HepG2 (cell line): Measurements from ENCODE around the gene UQCRC1. TPM values are rescaled to one million over a fixed set of nuclear protein-coding genes. Genes with fewer than 3 reads are reported as not detected.

Experiments
- PLRG1 ChIP-seq: fragments of 450-650 bp; conservative IDR thresholded peaks from 2 replicates; pipeline ENCODE4 v1.6.1; 2016
- POLR2AphosphoS5 ChIP-seq: IDR thresholded peaks from 2 replicates; pipeline ENCODE4 v1.6.1; 2012; ENCODE audit warnings: low read depth, low read length
- RARG ChIP-seq: sonication (generic); formaldehyde crosslinking; IDR thresholded peaks from 2 replicates; pipeline ENCODE4 v1.4.0; 2020; ENCODE audit warnings: low read depth, mild to moderate bottlenecking, missing genetic modification reagents
- RFX1 ChIP-seq: fragments of 450-650 bp; IDR thresholded peaks from 2 replicates; pipeline ENCODE4 v1.6.1; 2017
- SMAD1 ChIP-seq: sonication (generic); formaldehyde crosslinking; IDR thresholded peaks from 2 replicates; pipeline ENCODE4 v1.4.0; 2020; ENCODE audit warnings: missing genetic modification reagents, low read depth, mild to moderate bottlenecking, borderline replicate concordance
- SP4 ChIP-seq: sonication (generic); formaldehyde crosslinking; IDR thresholded peaks from 2 replicates; pipeline ENCODE4 v1.8.1; 2023; ENCODE audit warnings: mild to moderate bottlenecking, missing genetic modification reagents
- U2AF2 ChIP-seq: fragments of 200-400 bp; formaldehyde crosslinking; IDR thresholded peaks from 2 replicates; pipeline ENCODE4 v1.6.1; 2017; ENCODE audit warnings: low read depth, mild to moderate bottlenecking, low read length
- ZBTB20 ChIP-seq: sonication (generic); formaldehyde crosslinking; IDR thresholded peaks from 2 replicates; pipeline ENCODE4 v1.8.1; 2023; ENCODE audit warnings: missing genetic modification reagents, low read depth, mild to moderate bottlenecking, borderline replicate concordance
- ZNF280D ChIP-seq: sonication (generic); formaldehyde crosslinking; IDR thresholded peaks from 2 replicates; pipeline ENCODE4 v1.5.1; 2020; ENCODE audit warnings: mild to moderate bottlenecking, missing genetic modification reagents
- ZNF513 ChIP-seq: sonication (generic); formaldehyde crosslinking; conservative IDR thresholded peaks from 2 replicates; pipeline ENCODE4 v1.5.0; 2020; ENCODE audit warnings: missing genetic modification reagents
- ZNF564 ChIP-seq: sonication (generic); formaldehyde crosslinking; IDR thresholded peaks from 2 replicates; pipeline ENCODE4 v1.8.1; 2023; ENCODE audit warnings: mild to moderate bottlenecking, missing genetic modification reagents
- ZNF574 ChIP-seq: sonication (generic); formaldehyde crosslinking; IDR thresholded peaks from 2 replicates; pipeline ENCODE4 v1.4.0; 2020; ENCODE audit warnings: missing genetic modification reagents
- ZNF615 ChIP-seq: sonication (generic); formaldehyde crosslinking; IDR thresholded peaks from 2 replicates; pipeline ENCODE4 v1.5.0; 2020; ENCODE audit warnings: mild to moderate bottlenecking, missing genetic modification reagents, borderline replicate concordance
- ZNF770 ChIP-seq: sonication (generic); formaldehyde crosslinking; IDR thresholded peaks from 2 replicates; pipeline ENCODE4 v1.5.0; 2020; ENCODE audit warnings: mild to moderate bottlenecking, missing genetic modification reagents
- ZNF784 ChIP-seq: sonication (generic); formaldehyde crosslinking; IDR thresholded peaks from 2 replicates; pipeline ENCODE4 v1.5.1; 2020; ENCODE audit warnings: missing genetic modification reagents, mild to moderate bottlenecking, borderline replicate concordance
- ZNF891 ChIP-seq: sonication (generic); formaldehyde crosslinking; IDR thresholded peaks from 2 replicates; pipeline ENCODE4 v1.5.0; 2020; ENCODE audit warnings: mild to moderate bottlenecking, missing genetic modification reagents
- polyA plus RNA-seq, 8 experiments: library from polyadenylated mRNA; depleted of rRNA in 3 of 8; stranded (reverse) in 7 of 8; unstranded in 1 of 8; fragments of >200 nt; fragmentation: Illumina TruSeq in 4 of 8; extraction: Trizol in 4 of 8; gene quantifications; 2 replicates each; pipeline versions ENCODE4 v1.2.1 to v1.2.3, GENCODE V29; 2011 to 2016; ENCODE audit warnings: low read depth in 4 of 8, missing spikeins in 1 of 8, mixed read lengths in 1 of 8; ENCODE audit not compliant: insufficient read depth in 1 of 8
- total RNA-seq, 5 experiments: library from RNA; depleted of rRNA; stranded (reverse); fragments of >200 nt; fragmentation: Illumina TruSeq; extraction: Trizol; gene quantifications; 2 replicates each; pipeline ENCODE4 v1.2.3, GENCODE V29; 2016; ENCODE audit warnings: low read depth in 1 of 5

UQCRC1 gene
- total and polyA plus RNA-seq, 2 of the 13 experiments (the other 11 are each of a cell fraction or from before 2014, with no cell fraction given) = 316 to 680 TPM

GRCh38 chr3:48635222-48636021 is 26.0 kb upstream of the UQCRC1 start, which contains the start of gene SLC26A6 (continued):
- TF ChIP-seq ZNF574 (CRISPR knock-in tag) = peak; percentile 95
- peak; percentile 74 for TF ChIP-seq POLR2AphosphoS5
- TF ChIP-seq ZNF280D (CRISPR knock-in tag) = peak; percentile 89; the same call in 1 of the 2 replicates
- TF ChIP-seq RFX1 = no peak
- TF ChIP-seq ZNF891 = peak; percentile 77; the same call in 1 of the 2 replicates
- TF ChIP-seq ZNF615 = 0 out of 2 replicates have a peak, but pooled peaks have one; percentile 60
- no peak for TF ChIP-seq ZNF513 (CRISPR knock-in tag)
- TF ChIP-seq SMAD1 (CRISPR knock-in tag) = peak; percentile 91; the same call in 1 of the 2 replicates
- TF ChIP-seq ZBTB20 (CRISPR knock-in tag) = no peak
- peak; percentile 73; the same call in 1 of the 2 replicates for TF ChIP-seq ZNF784 (CRISPR knock-in tag)
- no peak for TF ChIP-seq RARG
- peak; percentile 68; the same call in 1 of the 2 replicates for TF ChIP-seq ZNF564 (CRISPR knock-in tag)
- no peak for TF ChIP-seq PLRG1
- TF ChIP-seq SP4 (CRISPR knock-in tag) = peak; percentile 97
- no peak for TF ChIP-seq U2AF2
- peak; percentile 67 for TF ChIP-seq ZNF770
